WERI-Rb-1 (cell line): ENCODE measurements around the gene RAB4A.

ENCODE experiments used
- DNase-seq: peaks from one replicate; pipeline ENCODE4 v3.0.0-alpha.2; 2020
- H3K27ac ChIP-seq: fragments of 250-450 bp; sonication (Bioruptor Pico); 2 replicates; pipeline ENCODE4 v1.5.1; 2020; ENCODE audit warnings: mild to moderate bottlenecking, moderate library complexity
- H3K27me3 ChIP-seq: fragments of 250-450 bp; sonication (Bioruptor Pico); 2 replicates; pipeline ENCODE4 v1.5.1; 2021; ENCODE audit warnings: mild to moderate bottlenecking, low read depth, moderate library complexity; ENCODE audit not compliant: insufficient read depth, severe bottlenecking
- H3K36me3 ChIP-seq: fragments of 250-450 bp; sonication (Bioruptor Pico); 2 replicates; pipeline ENCODE4 v1.5.1; 2020; ENCODE audit warnings: mild to moderate bottlenecking, moderate library complexity
- H3K4me3 ChIP-seq: 2 replicates; pipeline ENCODE4 v1.5.1; 2011; ENCODE audit warnings: low read depth, mild to moderate bottlenecking, control low read depth, low read length
- H3K9me3 ChIP-seq: fragments of 250-450 bp; sonication (Bioruptor Pico); 2 replicates; pipeline ENCODE4 v1.5.1; 2021; ENCODE audit warnings: mild to moderate bottlenecking, moderate library complexity; ENCODE audit not compliant: severe bottlenecking
- TF ChIP-seq, protein P1 (sequence below): IDR thresholded peaks from 2 replicates; pipeline ENCODE4 v1.5.1; 2011; ENCODE audit warnings: low read depth, mild to moderate bottlenecking, control low read depth, inconsistent platforms, low read length

The RAB4A gene

DNA sequence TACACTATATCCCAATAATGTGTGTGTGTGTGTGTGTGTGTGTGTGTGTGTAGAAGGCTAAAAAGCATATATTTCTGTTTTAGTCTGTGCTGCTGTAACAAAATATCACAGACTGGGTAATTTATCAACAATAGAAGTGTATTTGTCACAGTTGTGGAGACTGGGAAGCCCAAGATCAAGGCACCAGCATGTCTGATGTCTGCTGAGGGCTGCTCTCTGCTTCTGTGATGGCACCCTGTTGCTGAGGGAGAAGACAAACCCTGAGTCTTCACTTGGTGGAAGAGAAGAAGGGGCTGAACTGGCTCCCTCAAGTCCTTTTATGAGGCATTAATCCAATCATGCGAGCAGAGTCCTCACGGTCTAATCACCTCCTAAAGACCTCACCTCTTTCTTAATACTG, 23.0 kb upstream of the RAB4A start:
- no peaks in the 10 kb centered on the region for H3K9me3 ChIP-seq
- no peak overlapping the region for H3K27ac ChIP-seq
- H3K36me3 ChIP-seq: no peaks in the 10 kb centered on the region
- H3K27me3 ChIP-seq: no peaks in the 10 kb centered on the region
- TF ChIP-seq, protein P1, sequence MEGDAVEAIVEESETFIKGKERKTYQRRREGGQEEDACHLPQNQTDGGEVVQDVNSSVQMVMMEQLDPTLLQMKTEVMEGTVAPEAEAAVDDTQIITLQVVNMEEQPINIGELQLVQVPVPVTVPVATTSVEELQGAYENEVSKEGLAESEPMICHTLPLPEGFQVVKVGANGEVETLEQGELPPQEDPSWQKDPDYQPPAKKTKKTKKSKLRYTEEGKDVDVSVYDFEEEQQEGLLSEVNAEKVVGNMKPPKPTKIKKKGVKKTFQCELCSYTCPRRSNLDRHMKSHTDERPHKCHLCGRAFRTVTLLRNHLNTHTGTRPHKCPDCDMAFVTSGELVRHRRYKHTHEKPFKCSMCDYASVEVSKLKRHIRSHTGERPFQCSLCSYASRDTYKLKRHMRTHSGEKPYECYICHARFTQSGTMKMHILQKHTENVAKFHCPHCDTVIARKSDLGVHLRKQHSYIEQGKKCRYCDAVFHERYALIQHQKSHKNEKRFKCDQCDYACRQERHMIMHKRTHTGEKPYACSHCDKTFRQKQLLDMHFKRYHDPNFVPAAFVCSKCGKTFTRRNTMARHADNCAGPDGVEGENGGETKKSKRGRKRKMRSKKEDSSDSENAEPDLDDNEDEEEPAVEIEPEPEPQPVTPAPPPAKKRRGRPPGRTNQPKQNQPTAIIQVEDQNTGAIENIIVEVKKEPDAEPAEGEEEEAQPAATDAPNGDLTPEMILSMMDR: no peak
- no peak for DNase-seq
- H3K4me3 ChIP-seq: no peak overlapping the region

DNA sequence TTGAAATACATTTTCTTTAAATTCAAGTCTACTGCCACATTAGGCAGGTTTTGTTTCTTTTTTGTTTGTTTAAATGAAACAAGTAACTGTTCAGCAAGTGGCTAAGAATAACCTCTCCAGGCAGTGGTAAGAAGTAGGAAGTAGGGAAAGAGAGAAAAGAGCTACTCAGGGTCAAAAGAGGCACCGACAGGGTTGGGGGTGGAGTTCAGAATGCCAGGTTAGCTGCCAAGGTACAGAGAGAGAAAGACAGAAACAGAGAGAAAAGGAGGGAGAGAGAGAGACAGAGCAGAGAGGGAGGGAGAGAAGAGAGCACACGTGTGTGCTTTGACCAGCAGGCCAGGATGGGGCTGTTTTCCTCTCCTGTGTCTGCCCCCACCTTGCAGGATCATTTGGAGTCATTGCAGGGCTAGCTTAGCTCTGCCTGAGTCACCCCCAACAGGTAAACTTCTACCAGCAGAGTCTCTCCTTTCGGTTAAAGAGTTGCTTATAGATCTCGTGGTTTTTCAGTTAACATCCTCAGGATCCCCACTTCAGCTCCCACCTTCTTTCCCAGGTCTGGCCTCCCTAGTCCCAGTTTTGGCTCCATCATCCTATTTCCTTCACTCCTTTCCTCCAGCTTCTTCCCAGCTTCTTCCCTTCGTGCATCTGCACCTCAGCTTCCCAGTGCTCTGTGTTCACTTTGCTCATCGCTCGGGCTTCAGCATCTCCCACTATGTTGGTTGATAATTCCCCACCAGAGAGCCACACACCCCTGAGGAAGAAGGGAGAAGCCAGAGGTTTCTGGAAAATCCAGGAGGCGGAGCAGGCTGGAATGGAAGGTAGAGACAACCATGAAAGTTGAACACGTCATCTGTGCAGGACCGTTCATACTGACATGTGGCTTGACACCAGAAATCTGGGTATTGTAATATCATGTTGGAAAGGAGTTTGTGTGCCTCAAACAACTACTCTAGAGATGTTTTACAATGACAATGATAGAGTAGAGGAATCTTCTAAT, 21.8 kb upstream of the RAB4A start:
- Histone ChIP-seq H3K27ac (no peak overlapping the region), H3K27me3 (no peaks in the 10 kb centered on the region), H3K9me3 (no peaks in the 10 kb centered on the region), H3K36me3 (no peaks in the 10 kb centered on the region), H3K4me3 (no peak overlapping the region)
- TF ChIP-seq, protein P1: no peak
- DNase-seq: no peak

DNA sequence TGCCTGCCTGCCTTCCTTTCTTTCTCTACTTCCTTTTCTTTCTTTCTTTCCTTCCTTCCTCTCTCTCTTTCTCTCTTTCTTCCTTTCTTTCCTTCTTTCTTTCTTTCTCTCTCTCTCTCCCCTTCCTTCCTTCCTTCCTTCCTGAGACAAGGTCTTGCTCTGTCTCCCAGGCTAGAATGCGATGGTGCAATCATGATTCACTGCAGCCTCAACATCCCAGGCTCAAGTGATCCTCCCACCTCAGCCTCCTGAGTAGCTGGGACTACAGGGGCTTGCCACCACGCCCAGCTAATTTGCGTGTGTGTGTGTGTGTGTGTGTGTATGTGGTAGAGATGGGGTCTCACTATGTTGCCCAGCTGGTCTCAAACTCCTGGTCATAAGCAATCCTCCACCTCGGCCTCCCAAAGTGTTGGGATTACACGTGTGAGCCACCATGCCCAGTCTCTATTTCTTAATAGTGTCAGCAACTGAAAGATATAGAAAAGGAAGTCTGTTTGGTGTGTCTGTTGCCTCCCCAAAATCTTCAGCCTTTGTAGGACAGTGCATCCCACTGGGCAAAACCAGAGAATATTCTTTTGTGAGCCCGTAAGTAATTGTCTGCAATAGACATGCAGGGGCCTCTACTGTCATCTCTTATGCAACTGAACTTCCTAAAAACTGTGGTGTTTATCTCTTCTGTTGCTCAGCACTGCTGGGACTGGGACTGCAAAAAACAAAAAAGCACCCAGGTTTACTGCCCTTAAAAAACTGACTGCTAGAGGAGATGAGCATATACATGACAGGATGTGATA, 20.9 kb upstream of the RAB4A start:
- Histone ChIP-seq H3K4me3 (no peak overlapping the region), H3K9me3 (no peaks in the 10 kb centered on the region), H3K36me3 (no peaks in the 10 kb centered on the region), H3K27ac (no peak overlapping the region), H3K27me3 (no peaks in the 10 kb centered on the region)
- DNase-seq: no peak
- TF ChIP-seq, protein P1: no peak

DNA sequence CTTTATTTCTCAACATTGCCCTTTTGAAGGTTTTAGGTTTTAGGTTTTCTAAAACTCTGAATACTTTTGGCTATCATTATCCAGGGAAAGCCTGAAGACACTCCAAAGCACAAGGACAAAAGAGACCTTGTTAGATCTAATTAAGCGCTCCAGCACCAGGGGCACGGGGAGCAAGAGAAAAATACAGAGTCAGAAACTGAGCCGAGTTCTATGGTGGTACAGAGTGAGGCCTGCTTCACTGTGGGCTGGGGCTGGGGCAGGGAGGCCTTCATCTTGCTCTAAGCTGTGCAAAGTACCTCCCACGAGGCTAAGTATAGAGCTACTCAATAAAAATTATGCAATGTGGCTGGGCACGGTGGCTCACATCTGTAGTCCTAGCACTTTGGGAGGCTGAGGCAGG, 19.7 kb upstream of the RAB4A start:
- no peaks in the 10 kb centered on the region for H3K9me3 ChIP-seq
- no peak overlapping the region for H3K4me3 ChIP-seq
- no peaks in the 10 kb centered on the region for H3K27me3 ChIP-seq
- no peak overlapping the region for H3K27ac ChIP-seq
- TF ChIP-seq, protein P1: no peak
- no peak for DNase-seq
- no peaks in the 10 kb centered on the region for H3K36me3 ChIP-seq

DNA sequence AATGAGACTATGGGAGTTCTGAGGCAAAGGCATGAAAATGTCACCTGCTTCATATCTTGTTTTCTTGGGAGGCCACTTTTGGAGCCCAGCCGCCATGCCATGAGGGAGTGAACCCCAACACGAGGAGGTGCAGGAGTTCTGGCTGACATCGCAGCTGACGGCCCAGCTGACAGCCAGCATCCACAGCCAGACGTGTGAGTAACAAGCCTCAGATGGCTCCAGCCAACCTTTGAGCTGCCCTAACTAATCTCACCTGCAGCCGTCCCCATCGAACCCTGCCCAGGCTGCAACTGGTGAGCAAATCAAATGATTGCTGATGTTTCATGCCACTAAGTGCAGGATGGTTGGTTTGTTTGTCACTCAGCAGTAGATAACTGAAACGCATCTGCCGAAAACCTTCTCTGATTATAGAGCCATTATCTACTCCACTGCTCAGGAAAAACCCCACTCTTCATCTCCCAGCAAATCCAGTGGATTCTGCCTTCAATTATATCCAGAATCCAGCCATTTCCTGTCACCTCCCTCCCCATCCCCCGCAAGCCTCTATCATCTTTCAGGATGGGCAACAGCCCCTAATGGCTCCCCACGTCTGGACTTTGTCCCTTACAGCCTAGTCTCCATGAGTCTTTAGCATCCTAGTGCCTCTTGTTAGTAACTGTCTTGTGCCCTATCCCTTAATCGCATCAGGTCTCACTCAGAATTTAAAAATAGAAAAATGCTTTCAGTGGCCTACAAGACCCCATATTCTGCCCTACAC, 18.5 kb upstream of the RAB4A start:
- Histone ChIP-seq H3K27me3 (no peaks in the 10 kb centered on the region), H3K27ac (no peak overlapping the region), H3K36me3 (no peaks in the 10 kb centered on the region), H3K4me3 (no peak overlapping the region), H3K9me3 (no peaks in the 10 kb centered on the region)
- TF ChIP-seq, protein P1: no peak
- no peak for DNase-seq
